GM20431 (cell line): ENCODE measurements around the gene CGNL1.

Experiments used
- in situ Hi-C: fragments of 300-500 bp; cut with MseI, MboI; formaldehyde crosslinking; loops from one replicate; pipeline ENCODE4 v1.15.0; 2020; ENCODE audit warnings: low sequenced_read_pairs; ENCODE audit not compliant: unreplicated experiment

Gene CGNL1

DNA sequence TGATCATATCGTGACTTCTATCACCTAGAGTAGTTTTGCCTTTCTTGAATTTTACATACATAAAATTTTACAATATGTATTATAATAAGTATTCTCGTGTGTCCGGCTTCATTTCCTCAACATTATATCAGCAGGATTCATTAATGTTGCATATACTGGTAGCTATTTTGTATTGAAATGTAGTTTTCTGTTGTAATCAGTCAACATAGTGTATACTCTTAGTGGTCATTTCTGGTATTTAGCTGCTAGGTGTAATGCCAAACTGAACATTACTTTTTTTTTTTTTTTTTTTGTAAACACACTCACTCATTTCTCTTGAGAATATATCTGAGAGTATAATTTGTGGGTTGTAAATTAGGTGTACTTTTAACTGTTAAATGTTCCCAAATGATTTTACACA is 70.1 kb downstream of the CGNL1 start:
- in situ Hi-C loops = no loop called here

DNA sequence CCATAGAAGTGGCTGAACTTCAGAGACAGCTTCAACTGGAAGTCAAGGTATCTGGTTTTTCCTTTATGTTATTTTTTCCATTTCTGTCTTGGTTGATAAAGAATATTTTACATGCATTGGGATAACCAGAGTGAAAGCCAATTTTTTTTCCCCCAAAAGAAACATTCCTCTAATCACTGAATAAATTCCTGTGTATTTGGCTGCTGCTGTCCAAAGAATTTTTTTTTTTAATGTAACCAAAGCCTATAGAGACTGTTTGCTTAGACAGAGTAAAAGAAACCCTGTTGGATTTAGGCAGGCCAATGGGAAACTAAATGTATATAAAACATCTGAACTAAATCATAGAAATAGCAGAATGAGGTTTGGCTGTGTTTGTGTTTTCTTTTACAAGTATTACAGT is 75.2 kb downstream of the CGNL1 start:
- in situ Hi-C loops = no loop called here

DNA sequence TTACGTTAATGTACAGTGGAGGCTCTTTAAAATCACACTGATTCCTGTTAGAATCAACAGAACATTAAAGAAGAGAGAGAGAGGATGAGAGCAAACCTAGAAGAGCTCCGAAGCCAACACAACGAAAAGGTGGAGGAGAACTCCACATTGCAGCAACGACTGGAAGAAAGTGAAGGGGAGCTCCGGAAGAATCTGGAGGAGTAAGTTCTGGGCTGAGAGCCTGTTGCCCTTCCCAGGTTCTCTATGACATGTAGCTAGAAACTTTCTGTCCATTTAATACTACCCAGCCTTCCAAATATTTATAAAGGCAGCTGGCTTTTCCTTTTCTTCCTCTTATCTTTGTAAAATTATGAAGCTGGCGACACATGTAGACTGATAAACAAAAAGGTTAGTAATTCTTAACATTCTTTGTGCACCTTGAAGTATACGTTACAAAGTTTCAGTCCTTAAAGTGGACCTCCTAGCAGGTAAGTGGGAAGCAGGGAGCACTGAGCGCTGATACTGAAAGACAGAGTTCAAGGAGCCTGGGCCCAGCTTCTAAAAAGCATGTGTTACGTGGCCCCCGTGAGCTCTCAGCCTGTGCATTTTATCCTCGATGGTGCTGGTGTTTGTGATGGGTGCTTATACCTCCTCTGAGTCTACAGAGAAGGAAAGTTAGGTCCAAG is 75.9 kb downstream of the CGNL1 start:
- in situ Hi-C loops = no loop called here

DNA sequence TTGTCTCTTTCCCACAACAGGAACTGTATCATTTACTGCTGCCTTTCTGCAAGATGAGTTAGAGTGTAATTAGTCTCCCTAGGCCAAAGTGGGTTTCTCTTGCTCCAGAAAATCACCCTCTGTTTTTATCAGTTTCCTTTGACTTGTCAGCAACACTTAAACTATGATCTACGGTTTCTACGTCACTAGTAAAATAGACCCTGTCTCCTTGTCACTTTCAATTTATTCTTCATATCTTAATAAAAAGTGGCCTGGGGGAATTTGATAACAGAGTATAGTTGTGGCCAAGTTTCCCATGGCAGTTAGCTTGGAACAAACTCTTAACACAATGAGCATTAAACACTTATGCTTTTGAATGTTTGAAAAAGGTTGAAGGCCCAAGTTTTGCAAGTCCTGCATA is 79.6 kb downstream of the CGNL1 start:
- in situ Hi-C loops = no loop called here

GRCh38 chr15:57456559-57456958 is 80.3 kb downstream of the CGNL1 start:
- in situ Hi-C loops = no loop called here

GRCh38 chr15:57457726-57458125 is 81.4 kb downstream of the CGNL1 start:
- in situ Hi-C loops = no loop called here

- in situ Hi-C loops = no loop called here
Observed at GRCh38 chr15:57458356-57458781, 82.1 kb downstream of the CGNL1 start.

DNA sequence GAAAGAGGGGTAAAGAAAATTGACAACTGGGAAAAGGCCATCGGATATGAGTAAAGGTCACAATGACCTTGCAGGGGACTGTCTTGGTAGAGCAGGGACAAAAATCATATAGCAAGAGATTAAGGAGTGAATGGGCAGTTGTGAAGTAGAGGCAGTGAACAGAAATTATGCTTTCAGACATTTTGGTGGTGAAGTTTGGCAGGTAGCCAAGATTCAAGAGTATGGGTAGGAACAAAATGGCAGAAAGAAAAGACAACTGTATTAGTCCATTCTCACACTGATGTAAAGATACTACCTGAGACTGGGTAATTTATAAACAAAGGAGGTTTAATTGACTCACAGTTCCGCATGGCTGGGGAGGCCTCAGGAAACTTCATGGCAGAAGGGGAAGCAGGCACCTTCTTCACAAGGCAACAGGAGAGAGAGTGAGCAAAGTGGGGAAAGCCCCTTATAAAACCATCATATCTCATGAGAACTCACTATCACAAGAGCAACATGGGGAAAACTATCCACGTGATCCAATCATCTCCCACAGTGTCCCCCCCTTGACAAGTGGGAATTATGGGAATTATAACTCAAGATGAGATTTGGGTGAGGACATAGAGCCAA is 84.0 kb downstream of the CGNL1 start:
- in situ Hi-C loops = no loop called here

DNA sequence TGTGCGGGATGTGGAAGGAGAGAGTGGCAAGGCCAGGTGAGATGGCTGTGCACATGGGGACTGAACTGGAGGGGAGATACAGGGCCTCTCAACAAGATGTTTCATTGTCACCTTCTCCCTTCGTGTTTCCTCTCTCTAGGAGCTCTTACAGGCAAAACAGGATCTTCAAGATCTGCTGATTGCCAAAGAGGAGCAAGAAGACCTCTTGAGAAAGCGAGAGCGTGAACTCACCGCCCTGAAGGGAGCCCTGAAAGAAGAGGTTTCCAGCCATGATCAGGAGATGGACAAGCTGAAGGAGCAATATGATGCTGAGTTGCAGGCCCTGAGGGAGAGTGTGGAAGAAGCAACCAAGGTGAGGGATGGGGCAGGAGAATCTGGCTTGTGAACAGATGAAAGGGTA is 85.2 kb downstream of the CGNL1 start:
- in situ Hi-C loops = no loop called here

DNA sequence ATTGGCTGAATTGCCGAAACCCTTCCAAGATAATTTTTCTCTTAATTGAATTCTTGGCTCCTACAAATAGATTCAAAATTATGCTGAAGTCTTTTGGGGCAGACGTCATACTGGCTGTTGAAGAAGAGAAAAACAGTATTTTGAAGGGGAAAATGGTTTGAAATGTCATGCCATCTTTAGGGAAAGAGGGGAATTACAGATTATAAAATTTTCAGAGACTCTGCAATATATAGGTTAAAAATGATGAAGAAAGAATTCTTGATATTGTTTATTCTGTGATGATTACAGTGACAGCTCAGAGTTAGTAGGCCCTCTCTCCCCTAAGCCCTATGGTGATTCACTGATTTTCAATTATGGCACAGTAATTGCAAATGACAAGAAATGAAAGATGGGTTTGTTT is 86.1 kb downstream of the CGNL1 start:
- in situ Hi-C loops = no loop called here

DNA sequence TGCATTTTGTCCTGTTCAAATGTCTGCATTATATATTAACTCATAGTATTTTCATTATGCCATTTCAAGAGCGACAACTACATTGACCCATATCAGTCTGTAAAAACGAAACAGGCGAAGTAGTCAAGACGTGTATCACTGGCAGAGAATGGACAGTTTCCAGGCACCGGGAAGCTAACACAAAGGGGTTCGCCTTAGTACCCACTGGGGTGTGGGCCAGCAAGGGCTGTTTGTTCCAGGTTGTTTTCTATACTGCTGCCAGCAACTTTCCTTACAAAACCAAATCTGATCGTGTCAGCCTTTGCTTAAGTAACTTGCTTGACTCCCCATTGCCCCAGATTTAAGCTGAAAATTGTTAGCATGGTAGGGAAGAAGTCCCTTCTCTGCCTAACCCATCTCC is 87.1 kb downstream of the CGNL1 start:
- in situ Hi-C loops = no loop called here

- in situ Hi-C loops = no loop called here
Observed at GRCh38 chr15:57464480-57464879, 88.2 kb downstream of the CGNL1 start.

- in situ Hi-C loops = no loop called here
Observed at GRCh38 chr15:57468486-57468885, 92.2 kb downstream of the CGNL1 start.

DNA sequence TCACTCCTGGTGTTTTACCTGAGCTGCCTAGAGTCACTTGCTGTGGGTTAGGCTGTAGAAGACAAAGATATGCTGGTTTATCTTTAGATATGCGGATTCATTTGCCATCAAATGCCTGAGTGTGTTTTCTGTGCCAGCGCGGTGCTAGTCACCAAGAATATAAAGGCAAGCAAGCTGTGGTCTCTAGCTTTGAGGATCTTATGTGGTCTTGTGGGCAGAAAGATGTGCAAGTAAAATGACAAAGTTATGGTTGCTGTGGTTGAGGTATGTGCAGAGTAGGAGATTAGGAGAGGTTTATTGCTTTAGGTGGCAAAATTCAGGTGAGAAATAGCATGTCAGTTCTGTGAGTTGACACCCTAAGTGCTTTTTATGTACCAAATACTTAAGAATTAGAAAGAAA is 94.2 kb downstream of the CGNL1 start:
- in situ Hi-C loops = no loop called here

DNA sequence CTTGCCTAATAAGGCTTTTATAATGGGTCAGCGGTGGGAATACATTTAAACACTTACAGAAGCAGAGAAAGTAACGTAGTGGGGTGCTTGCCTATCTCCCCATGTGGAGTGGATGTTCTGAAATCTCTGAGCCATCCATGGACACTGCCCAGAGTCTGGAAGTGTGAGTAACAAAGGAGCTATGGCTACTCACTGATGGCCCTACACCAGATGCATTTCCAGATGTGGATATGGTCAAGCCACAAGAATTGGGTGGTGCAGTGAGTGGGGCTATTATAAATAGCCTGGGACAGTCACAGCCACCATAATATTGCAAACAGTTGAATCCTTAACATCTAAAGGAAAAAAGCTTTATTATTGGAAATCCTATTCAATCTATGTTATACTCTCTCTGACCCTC is 96.6 kb downstream of the CGNL1 start:
- in situ Hi-C loops = no loop called here

- in situ Hi-C loops = no loop called here
Observed at GRCh38 chr15:57476533-57476975, 100.2 kb downstream of the CGNL1 start.

DNA sequence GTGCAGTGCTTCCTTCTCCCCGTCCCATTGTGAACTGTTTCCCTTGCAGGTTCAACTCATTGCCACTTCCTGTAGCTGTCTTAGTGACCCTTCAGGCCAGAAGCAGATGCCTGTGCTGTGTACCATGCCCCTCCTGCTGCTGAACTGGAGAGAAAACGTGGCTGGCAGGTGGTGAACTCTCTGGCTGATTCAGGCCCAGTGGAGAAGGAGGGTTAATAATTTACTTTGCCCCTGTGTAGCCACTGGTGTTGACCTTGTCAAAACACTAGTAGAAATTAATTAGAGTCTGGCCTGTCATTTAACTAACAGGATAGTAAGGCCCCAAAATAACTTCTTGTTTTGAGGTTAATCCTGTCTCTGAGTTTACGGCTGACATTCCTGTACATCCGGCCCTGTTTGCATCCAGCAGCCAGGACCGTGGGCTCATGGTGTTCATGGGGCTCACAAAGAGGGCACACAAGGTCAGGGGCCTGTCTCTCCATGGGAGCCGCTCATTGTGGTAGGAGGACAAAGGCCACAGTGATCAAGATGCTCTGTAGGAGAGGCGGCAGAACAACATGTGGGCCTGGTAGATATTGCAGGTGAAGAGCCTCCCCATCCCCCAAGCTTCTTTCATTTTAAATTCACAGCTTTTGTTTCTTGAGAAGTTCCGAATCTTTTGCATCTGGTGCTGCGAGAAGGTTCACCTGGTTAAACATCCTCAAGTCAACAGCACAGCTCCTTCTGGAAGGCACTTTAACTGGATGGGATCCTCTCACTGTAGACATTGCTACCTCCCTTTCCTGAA is 101.6 kb downstream of the CGNL1 start:
- in situ Hi-C loops = no loop called here

DNA sequence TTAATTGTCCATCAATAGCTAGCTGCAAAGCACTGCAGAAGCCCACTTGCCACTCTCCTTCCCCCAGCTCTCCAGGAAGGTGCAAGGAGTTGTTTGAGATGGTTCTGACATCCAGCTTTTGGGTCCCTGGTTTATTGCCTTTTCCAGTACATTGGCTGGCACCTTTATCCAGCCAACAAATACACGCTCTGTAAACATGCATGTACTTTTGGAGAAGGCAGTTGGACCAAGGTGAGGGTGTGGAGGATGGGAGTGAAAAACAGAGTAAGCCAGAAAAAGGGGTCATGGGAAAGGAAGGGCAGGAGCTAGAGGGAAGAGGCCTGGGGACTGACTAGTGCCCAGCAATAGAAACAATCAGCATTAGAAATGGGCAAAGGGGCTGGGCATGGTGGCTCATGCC is 102.7 kb downstream of the CGNL1 start:
- in situ Hi-C loops = no loop called here

- in situ Hi-C loops = no loop called here
Observed at GRCh38 chr15:57481038-57481705, 104.9 kb downstream of the CGNL1 start.

DNA sequence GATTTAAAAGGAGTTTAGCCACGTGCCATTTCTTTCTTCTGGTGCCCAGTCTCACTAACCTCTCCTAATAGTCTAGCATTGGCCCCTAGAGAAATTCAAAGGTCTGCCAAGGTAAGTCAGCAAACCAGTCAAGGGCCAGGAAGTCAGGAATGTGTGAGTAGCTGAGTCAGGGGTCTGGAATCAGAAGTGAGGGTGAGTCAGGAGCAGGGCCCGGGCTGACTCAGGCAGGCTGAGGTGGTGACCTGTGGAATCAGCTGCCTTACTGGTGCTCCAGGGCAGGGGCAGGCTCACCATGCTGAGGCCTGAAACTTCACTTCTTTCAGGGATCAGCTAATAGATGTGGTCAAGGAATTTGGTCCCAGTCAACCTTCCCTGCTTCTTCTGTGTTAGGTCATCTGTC is 109.6 kb downstream of the CGNL1 start:
- in situ Hi-C loops = no loop called here

DNA sequence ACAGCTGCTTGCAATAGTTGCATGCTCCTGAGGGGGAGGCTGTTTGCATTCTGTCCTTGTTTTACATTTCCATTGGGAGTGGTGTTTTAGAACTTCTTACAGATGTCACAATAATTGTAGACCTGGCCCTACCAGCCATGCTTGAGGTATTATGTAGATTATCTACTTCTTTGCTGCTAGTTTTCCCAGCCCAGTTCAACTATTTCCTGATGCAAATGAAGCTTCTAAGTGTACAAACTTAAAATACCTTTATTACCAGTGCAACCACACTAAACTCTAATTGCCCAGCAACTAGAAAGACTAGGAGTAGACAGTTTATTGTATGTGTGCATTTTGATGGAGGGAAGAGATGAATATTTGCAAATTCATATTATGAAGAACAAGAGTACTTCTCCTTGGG is 110.5 kb downstream of the CGNL1 start:
- in situ Hi-C loops = no loop called here
